Astrocyte (in vitro differentiated cells and primary cell): ENCODE data around the gene ENG. TPM values are rescaled to one million over a fixed set of nuclear protein-coding genes. Genes with fewer than 3 reads are reported as not detected.
A peak's percentile ranks its signal among the peaks of the same experiment; 100 is the strongest.

ENCODE experiments used
- DNase-seq: peaks from one replicate; pipeline ENCODE4 v3.0.0-alpha.2; 2010; ENCODE audit warnings: low read depth
- FAIRE-seq: peaks from 2 replicates; lab custom pipeline; 2011; peaks lifted over from hg19 to GRCh38; lab: Jason Lieb, UNC
- H2AFZ ChIP-seq: 2 replicates; pipeline ENCODE4 v1.6.0; 2012; ENCODE audit warnings: low read depth, low read length, inconsistent platforms
- H3K27ac ChIP-seq: 2 replicates; pipeline ENCODE4 v1.5.1; 2011; ENCODE audit warnings: low read depth, low read length, inconsistent platforms
- H3K27me3 ChIP-seq: 2 replicates; pipeline ENCODE4 v1.6.0; 2011; ENCODE audit warnings: low read length, inconsistent platforms; ENCODE audit not compliant: insufficient read depth
- H3K36me3 ChIP-seq: 2 replicates; pipeline ENCODE4 v1.5.1; 2011; ENCODE audit warnings: low read length, inconsistent platforms; ENCODE audit not compliant: insufficient read depth
- H3K4me1 ChIP-seq: 2 replicates; pipeline ENCODE4 v1.5.1; 2011; ENCODE audit warnings: low read length, inconsistent platforms; ENCODE audit not compliant: insufficient read depth
- H3K4me2 ChIP-seq: 2 replicates; pipeline ENCODE4 v1.6.0; 2012; ENCODE audit warnings: low read length, inconsistent platforms
- H3K4me3 ChIP-seq: 2 replicates; pipeline ENCODE4 v1.5.1; 2011; ENCODE audit warnings: low read depth, mild to moderate bottlenecking, low read length, inconsistent platforms; ENCODE audit not compliant: insufficient read depth
- H3K79me2 ChIP-seq: 2 replicates; pipeline ENCODE4 v1.6.0; 2012; ENCODE audit warnings: mild to moderate bottlenecking, low read length, inconsistent platforms; ENCODE audit not compliant: insufficient read depth
- H3K9ac ChIP-seq: 2 replicates; pipeline ENCODE4 v1.6.0; 2012; ENCODE audit warnings: mild to moderate bottlenecking, low read length, inconsistent platforms
- H3K9me3 ChIP-seq: 2 replicates; pipeline ENCODE4 v1.5.1; 2012; ENCODE audit warnings: low read depth, mild to moderate bottlenecking, low read length, inconsistent platforms; ENCODE audit not compliant: insufficient read depth
- H4K20me1 ChIP-seq: 2 replicates; pipeline ENCODE4 v1.6.0; 2012; ENCODE audit warnings: low read length, inconsistent platforms; ENCODE audit not compliant: insufficient read depth
- H3K27ac Mint-ChIP-seq: one replicate; pipeline ENCODE4 v1.8.0; 2021; ENCODE audit warnings: mild to moderate bottlenecking, mixed read lengths; ENCODE audit not compliant: unreplicated experiment
- H3K27me3 Mint-ChIP-seq: one replicate; pipeline ENCODE4 v1.8.0; 2021; ENCODE audit warnings: low read depth, mixed read lengths; ENCODE audit not compliant: unreplicated experiment
- H3K36me3 Mint-ChIP-seq: one replicate; pipeline ENCODE4 v1.8.0; 2021; ENCODE audit warnings: low read depth, mixed read lengths; ENCODE audit not compliant: unreplicated experiment
- H3K4me1 Mint-ChIP-seq: one replicate; pipeline ENCODE4 v1.8.0; 2021; ENCODE audit warnings: low read depth, mixed read lengths; ENCODE audit not compliant: unreplicated experiment
- H3K4me3 Mint-ChIP-seq: one replicate; pipeline ENCODE4 v1.8.0; 2021; ENCODE audit warnings: mild to moderate bottlenecking, moderate library complexity, mixed read lengths; ENCODE audit not compliant: unreplicated experiment
- H3K9me3 Mint-ChIP-seq: one replicate; pipeline ENCODE4 v1.8.0; 2021; ENCODE audit warnings: mild to moderate bottlenecking, mixed read lengths; ENCODE audit not compliant: unreplicated experiment
- CTCF ChIP-seq: IDR thresholded peaks from 2 replicates; pipeline ENCODE4 v1.5.1; 2011; ENCODE audit warnings: low read depth, mild to moderate bottlenecking, inconsistent platforms, low read length, moderate library complexity; ENCODE audit not compliant: insufficient read depth
- EZH2 ChIP-seq: IDR thresholded peaks from 2 replicates; pipeline ENCODE4 v1.6.1; 2012; ENCODE audit warnings: mild to moderate bottlenecking, low read length, inconsistent platforms; ENCODE audit not compliant: insufficient read depth
- total RNA-seq: library from RNA; stranded (reverse); gene quantifications from 2 replicates; pipeline ENCODE4 v1.2.1, GENCODE V29; 2021

The ENG gene
- total RNA-seq, 1 donor from 2014 or later: 1.2 TPM

GRCh38 chr9:127874301-127875221, 20.1 kb upstream of the ENG start:
- Histone ChIP-seq H3K9me3 (no peaks in the 10 kb centered on the region), H3K4me2 (peak overlapping the region; percentile 77), H3K79me2 (peaks cover 20% of the 10 kb centered on the region), H2AFZ (no peak overlapping the region), H4K20me1 (peaks cover 25% of the 10 kb centered on the region), H3K9ac (no peak overlapping the region), H3K27me3 (no peaks in the 10 kb centered on the region), H3K4me1 (peaks cover 44% of the 10 kb centered on the region), H3K27ac (no peak overlapping the region), H3K4me3 (no peak overlapping the region), H3K36me3 (no peaks in the 10 kb centered on the region)
- H3K9me3 Mint-ChIP-seq: no peaks in the 10 kb centered on the region
- H3K36me3 Mint-ChIP-seq: peaks cover 10% of the 10 kb centered on the region
- no peak for TF ChIP-seq EZH2
- TF ChIP-seq CTCF: no peak
- FAIRE-seq (no peak), DNase-seq (no peak)
- H3K27ac Mint-ChIP-seq: no peak overlapping the region
- H3K27me3 Mint-ChIP-seq: no peaks in the 10 kb centered on the region
- no peak overlapping the region for H3K4me3 Mint-ChIP-seq
- peaks cover 17% of the 10 kb centered on the region for H3K4me1 Mint-ChIP-seq

- H3K9me3 Mint-ChIP-seq: no peaks in the 10 kb centered on the region
- FAIRE-seq (no peak), DNase-seq (no peak)
- Histone ChIP-seq H4K20me1 (peaks cover 27% of the 10 kb centered on the region), H3K27me3 (no peaks in the 10 kb centered on the region), H2AFZ (no peak overlapping the region), H3K79me2 (peaks cover 20% of the 10 kb centered on the region), H3K9me3 (no peaks in the 10 kb centered on the region), H3K4me3 (no peak overlapping the region), H3K4me2 (peak overlapping the region; percentile 29), H3K36me3 (no peaks in the 10 kb centered on the region), H3K4me1 (peaks cover 44% of the 10 kb centered on the region), H3K9ac (no peak overlapping the region), H3K27ac (no peak overlapping the region)
- TF ChIP-seq EZH2 (no peak), CTCF (no peak)
- H3K27ac Mint-ChIP-seq: no peak overlapping the region
- H3K4me3 Mint-ChIP-seq: no peak overlapping the region
- H3K27me3 Mint-ChIP-seq: no peaks in the 10 kb centered on the region
- peaks cover 17% of the 10 kb centered on the region for H3K4me1 Mint-ChIP-seq
- H3K36me3 Mint-ChIP-seq: peaks cover 10% of the 10 kb centered on the region
Measured at GRCh38 chr9:127873886-127874285, 19.4 kb upstream of the ENG start.

GRCh38 chr9:127873223-127873691, 18.8 kb upstream of the ENG start:
- no peak overlapping the region for H3K27ac ChIP-seq
- no peak overlapping the region for H2AFZ ChIP-seq
- DNase-seq (no peak), FAIRE-seq (no peak)
- peaks cover 20% of the 10 kb centered on the region for H3K79me2 ChIP-seq
- no peaks in the 10 kb centered on the region for H3K27me3 ChIP-seq
- TF ChIP-seq EZH2: no peak
- TF ChIP-seq CTCF: no peak
- Mint-ChIP-seq H3K27me3 (no peaks in the 10 kb centered on the region), H3K9me3 (no peaks in the 10 kb centered on the region), H3K4me3 (no peak overlapping the region), H3K4me1 (peaks cover 17% of the 10 kb centered on the region), H3K27ac (no peak overlapping the region), H3K36me3 (peaks cover 12% of the 10 kb centered on the region)
- no peaks in the 10 kb centered on the region for H3K9me3 ChIP-seq
- peaks cover 27% of the 10 kb centered on the region for H4K20me1 ChIP-seq
- no peak overlapping the region for H3K9ac ChIP-seq
- peaks cover 44% of the 10 kb centered on the region for H3K4me1 ChIP-seq
- no peak overlapping the region for H3K4me3 ChIP-seq
- H3K4me2 ChIP-seq: no peak overlapping the region
- no peaks in the 10 kb centered on the region for H3K36me3 ChIP-seq
